ENCODE results near the gene FAM193A.
"Not testable (repeated sequence)": the region's sequence is repeated elsewhere in the genome, so short reads cannot be mapped to it uniquely, and the experiment has no call there.

FAM193A gene

DNA sequence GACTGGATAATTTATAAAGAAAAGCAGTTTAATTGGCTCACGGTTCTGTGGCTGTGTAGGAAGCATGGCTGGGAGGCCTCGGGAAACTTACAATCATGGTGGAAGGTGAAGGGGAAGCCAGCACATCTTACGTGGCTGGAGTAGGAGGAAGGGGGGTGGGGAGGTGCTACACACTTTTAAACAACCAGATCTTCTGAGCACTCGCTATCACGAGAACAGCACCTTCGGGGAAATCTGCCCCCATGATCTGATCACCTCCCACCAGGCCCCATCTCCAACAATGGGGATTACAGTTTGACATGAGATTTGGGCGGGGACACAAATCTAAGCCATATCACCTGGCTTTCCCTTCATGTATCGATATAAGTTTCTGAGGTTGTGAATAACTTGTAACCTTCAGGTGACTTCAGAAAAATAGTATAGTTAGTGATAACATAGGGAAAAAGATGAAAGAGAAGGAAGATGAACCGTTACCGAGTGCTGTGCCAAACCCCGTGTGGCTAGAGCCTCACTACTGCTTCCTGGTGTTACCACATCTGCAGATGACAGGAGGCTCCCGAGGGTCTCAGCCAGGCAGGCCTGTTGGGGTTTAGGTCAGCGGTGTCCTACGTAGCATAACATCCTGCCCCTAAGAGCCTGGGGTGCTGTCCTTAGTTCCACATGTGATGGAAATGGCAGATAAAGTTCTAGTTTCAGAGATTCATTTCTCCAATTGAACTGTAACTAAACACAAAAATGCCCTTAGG, 116.1 kb downstream of the FAM193A start:
- no peak for DNase-seq (ENCODE audit: low spot score)

DNA sequence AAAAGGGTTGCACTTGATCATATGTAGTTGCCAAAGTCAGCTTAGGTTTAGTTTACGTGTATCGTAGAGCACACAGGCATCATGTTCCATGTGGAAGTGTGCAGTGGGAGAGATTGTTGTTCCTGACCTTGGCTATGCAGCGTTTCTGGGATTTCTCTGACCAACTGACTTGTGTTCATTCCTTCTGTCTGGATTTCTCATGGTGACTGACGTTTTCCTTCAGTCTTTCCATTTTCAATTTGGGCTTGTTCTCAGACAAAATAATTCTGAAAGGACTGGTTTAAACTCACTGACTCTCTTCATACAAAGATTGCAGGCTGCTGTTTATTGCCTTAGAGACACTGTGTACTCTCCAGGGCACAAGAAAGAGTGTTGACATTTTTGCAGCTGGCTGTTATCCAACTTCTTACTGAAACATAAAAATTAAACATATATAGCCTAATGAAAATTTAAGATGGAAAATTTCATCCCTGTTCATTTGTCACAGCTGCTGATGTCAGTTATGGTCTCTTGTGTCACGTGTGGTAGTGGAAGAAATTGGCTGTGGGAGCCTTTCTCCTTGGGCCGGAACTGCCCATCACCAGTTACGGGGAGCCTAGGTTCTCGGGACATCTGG, 124.3 kb downstream of the FAM193A start:
- no peak for DNase-seq (ENCODE audit: low spot score)

DNA sequence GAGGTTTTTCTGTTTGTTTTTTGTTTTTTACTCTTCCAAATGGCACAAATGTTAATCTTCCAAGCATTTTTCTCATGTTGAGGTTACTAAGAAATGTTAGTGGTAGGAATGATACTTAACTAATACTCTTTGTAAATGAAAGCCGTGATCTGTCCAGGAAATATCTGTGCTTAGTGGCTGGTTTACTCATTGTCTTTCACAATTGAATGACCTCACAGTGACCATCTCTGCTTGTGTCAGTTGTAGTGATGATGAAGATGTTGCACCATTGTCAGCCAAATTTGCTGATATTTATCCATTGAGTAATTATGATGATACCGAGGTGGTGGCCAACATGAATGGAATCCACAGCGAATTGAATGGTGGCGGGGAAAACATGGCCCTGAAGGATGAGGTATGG, 126.2 kb downstream of the FAM193A start:
- peak; percentile 90 for DNase-seq (ENCODE audit: low spot score)

DNA sequence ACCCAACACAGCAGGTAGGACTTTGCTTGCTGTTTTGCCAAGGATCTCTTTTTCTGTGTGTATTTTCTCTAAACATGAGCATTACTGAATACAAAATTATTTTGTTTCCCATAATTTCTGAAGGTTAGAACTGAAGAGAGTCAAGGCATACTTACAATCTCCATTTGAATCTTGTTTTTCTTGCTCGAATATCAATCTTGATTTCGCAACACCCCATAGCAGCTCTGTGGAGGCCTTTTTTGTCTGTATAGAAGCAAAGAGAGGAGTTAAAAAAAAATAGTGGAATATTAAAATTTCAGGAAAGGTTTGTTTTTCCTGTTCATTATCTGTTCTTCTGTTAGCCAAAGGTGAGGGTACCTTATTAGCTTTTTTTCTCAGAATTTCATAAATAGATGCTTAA, 126.8 kb downstream of the FAM193A start:
- no peak for DNase-seq (ENCODE audit: low spot score)

DNA sequence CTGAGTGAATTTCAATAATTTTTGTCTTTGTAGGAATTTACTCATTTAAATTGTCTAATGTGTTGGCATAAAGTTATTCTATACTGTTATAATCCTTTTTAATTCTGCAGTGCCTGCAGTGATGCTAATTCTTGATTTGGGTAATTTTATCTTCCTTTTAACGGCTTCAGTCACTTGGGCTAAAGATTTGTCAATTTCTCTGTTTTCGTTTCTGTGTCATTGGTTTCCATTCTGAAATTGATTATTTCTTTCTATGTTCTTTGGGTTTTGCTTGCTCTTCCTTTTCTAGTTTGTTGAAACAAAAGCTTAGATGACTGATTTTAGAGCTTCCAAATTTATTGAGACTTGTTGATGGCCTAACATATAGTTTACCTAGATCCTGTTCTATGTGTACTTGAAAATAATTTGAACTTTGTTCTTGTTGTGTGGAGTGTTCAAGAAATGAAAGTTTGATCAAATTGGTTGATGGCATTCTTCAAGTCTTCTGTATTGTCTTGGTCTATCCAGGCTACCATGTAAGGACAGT, 130.3 kb downstream of the FAM193A start:
- no peak for DNase-seq (ENCODE audit: low spot score)

DNA sequence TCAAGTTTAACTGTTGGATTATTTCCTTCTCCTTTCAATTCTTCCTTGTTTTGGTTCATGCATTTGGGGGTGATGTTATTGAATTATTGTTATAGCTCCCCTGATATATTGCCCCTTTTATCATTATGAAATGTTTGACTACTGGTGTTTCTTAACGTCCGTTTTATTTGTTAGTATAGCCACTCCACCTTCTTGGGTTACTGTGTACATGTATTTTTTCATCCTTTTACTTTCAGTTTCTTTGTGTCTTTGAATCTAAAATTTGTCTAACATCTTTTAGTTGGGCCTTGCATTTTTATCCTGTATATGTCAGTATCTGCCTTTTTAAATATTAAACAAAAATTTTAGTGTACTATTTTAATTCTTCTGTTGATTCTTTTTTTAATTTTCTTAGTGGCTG, 131.0 kb downstream of the FAM193A start:
- DNase-seq (ENCODE audit: low spot score) = no peak

DNA sequence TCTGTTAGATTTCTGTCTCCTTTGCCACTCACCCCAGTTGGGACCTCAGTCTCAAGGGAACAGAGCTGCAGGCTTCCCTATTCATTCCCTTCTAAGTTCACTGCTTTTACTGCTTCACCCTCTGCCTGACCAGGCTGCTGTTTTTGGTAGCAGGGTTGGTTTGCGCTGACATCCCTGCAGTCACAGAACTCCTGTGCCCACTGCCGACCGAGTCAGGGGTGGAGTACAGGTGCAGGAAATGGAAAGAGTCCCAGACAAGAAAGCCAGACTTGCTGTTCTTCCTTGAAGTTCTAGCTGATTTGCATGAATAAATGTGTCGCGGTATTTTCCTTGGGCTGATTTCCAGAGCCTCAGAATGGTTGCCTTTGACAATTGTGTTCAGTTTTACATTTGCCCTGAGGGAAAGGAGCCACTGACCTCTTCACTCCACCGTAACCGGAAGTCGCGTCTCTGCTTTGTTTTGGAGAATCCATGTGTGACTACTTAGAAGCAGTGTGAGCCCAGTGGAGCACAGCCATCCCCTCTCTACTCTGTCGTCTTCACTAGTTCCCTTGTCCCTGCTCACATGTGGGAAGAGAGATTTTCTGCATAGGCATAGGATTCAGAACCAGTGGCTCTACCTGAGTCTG, 134.9 kb downstream of the FAM193A start:
- no peak for DNase-seq (ENCODE audit: low spot score)

DNA sequence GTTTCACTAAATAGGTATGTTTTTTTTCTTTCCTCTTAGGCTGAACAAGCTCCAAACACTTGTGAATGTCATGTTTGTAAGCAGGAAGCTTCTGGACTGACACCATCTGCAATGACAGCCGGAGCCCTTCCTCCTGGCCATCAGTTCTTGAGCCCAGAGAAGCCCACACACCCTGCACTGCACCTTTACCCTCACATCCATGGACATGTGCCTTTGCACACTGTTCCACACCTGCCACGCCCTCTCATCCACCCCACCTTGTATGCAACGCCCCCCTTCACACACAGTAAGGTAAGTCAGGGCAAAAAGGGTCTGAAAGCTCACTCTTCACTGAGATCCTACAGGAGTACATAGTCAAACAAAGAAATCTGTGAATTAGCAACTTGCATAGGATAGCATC, 135.6 kb downstream of the FAM193A start:
- DNase-seq (ENCODE audit: low spot score) = no peak

DNA sequence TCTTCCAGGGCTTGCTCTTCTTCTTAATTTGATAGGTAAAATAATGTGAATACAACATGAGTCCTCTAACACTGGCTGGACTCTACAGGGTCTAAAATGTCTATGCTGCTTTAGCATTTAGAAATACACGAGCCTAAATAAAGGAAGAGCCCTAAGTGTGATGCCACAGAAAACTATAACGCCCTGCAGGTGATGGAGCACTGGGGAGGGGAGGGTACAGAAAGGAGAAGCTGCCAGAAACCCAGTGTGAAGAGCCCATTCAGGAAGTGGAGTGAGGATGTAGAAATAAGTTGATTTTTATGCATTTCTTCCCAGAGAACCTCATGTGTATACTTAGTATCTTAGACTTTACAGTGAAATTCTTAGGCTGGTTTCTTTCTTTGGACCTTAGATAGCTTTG, 136.3 kb downstream of the FAM193A start:
- no peak for DNase-seq (ENCODE audit: low spot score)

DNA sequence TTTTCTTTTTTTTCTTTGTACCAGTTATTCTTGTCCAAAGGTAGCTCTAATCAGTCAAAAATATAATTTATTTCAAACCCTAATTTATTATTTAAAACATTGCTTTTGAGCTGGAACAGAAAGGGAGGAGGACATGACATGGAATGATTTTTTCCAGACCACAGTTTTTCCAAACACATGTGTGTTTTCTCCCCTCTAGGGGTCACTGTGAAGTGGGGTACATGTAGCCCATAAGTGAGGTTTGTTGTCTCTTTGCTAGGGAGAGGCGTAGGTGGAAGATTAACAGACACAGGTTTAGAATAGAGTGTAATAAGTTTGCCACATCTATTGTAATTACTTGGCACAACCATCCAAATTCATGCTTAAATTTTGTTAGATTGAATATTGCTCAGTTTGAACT, 136.7 kb downstream of the FAM193A start:
- no peak for DNase-seq (ENCODE audit: low spot score)

DNA sequence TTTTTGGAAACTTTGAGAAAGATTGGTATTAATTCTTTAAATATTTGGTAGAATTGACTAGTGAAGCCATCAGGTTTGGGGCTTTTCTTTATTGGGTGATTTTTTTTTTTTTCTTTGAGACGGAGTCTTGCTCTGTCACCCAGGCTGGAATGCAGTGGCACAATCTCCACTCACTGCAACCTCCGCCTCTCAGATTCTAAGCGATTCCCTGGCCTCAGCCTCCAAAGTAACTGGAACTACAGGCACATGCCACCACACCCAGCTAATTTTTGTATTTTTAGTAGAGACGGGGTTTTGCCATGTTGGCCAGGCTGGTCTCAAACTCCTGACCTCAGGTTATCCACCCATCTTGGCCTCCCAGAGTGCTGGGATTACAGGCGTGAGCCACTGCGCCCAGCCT, 143.3 kb downstream of the FAM193A start:
- DNase-seq (ENCODE audit: low spot score) = not testable (repeated sequence)

DNA sequence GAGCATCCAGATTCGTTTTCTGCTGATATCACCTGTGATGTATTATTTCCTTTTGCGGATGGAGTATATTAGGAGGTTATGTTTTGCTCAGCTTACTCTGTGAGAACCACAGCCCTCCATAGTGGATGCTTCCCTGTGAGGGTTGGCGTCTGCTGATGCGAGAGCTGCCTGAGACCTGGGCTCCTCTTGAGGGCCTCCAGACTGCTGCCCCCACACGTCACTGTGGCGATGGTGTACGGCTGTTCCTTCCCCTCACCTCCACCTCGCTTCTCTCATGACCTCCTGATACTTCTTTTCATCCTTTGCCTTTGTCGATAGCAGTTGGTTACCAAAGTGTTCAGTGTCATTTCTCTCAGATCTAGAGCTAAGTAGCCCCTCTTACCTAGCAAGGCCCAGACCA, 148.0 kb downstream of the FAM193A start:
- DNase-seq (ENCODE audit: low spot score) = no peak

DNA sequence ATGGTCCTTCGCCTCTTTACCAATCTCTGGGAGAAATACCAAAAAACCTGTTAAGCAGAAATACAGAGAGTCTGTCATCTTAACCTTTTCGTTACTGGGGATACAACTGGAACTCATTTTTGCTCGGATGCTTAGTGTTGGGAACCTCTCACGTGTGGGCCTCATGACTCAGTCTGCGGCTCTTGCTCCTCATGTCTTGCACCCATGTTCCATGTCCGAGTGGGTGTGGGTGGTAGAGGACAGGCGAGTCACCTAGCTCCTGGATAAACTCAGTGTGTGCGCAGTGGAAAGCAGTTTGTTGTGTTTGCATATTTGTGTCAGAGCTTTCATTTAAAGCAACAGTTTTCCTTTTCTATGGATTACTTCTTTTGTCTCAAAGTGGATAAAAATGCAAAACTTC, 149.1 kb downstream of the FAM193A start:
- no peak for DNase-seq (ENCODE audit: low spot score)

DNA sequence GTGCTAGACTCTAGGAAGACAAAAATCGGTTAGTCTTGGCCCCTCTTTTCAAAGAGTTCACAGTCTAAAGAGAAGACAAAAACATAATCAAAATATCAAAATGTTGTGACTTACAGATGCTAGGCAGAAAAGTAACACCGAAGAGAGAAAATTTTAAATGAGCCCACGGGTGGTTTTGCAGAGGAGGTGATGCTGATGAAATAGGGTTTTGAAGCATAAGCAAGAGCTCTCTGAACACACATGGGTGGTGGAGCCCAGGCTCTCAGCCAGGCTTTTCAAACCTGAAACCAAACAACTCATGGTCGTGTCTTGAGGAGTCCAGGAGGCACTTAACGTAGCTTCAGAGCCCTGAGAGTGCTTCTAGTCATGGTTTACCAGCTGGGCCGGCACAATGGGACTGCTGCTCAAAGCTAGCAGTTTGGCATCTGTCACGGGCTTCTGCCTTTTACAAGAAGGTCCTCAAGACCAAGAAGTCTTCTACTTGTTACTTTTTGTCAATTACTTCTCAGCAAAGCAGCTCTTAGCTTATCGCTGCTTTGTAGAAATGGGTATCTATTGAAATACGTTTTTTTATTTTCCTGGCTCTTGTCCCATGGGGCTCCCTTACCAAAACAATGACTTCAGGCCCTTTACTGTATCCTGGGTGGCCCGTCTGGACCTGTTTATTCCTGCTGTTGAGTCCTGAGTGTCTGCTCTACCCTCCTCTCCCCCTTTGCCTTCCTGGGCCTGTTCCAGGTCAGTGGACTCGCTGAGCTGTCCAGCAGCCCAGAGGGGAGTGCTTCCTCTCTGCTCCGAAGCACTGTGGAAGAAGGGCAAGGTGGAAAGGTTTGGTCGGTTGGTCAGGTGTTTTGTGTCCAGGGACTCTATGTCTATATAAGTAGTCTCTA, 150.2 kb downstream of the FAM193A start:
- no peak for DNase-seq (ENCODE audit: low spot score)

DNA sequence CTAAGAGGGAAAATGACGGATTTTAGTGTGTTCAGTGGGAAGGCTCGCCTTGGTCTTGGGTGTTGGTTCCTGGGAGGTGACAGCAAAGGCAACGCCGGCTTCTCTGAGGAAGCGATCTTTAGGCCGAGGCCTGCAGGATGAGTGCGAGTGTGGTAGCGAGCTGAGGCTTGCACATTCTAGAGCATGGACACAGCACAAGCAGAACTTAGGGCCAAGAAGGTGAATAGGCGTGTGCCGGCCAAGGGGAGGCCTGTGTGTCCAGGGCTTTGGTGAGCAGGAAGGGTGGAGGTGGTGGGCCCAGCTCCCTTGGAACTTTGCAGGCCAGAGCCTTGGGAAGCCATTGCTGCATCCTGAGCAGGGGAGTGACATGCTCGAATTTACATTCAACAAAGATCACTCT, 151.8 kb downstream of the FAM193A start:
- DNase-seq (ENCODE audit: low spot score) = no peak

DNA sequence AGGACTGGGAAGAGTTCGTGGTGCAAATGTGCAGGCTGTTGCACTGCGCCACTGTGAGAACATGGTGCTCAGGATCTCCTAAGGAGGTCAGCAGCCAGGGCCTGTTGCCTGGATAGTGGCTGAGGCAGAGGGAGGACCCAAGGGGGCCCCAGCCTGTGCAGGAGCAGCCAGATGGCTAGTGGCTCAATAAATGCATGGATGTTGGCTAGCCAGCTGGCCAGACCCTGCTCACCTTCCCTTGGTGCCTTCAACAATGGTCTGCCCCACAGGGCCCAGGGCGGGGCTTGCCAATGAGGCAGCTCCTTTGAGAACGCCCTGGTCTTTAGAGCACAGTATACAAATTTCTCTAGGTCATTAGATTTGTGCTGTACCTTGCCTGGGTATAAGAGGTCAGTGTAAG, 152.2 kb downstream of the FAM193A start:
- DNase-seq (ENCODE audit: low spot score) = no peak

DNA sequence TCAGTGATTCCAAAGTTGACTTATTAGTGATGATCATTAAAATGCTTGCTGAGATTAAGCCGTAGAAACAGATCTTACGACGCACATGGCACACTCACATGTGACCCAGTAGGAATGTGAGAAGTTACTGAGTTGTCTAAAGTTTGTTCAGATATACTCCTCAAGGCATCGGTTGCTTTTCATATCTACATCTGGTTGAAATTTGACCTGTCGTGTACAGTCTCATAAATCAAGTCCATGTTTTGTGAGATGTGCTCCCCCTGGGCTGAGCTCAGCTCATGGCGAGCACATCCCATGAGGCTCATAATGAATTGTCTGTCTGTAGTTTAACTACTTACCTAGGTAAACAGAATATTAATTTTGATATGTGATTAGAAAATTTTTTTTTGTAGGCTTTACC, 152.7 kb downstream of the FAM193A start:
- DNase-seq (ENCODE audit: low spot score) = no peak

DNA sequence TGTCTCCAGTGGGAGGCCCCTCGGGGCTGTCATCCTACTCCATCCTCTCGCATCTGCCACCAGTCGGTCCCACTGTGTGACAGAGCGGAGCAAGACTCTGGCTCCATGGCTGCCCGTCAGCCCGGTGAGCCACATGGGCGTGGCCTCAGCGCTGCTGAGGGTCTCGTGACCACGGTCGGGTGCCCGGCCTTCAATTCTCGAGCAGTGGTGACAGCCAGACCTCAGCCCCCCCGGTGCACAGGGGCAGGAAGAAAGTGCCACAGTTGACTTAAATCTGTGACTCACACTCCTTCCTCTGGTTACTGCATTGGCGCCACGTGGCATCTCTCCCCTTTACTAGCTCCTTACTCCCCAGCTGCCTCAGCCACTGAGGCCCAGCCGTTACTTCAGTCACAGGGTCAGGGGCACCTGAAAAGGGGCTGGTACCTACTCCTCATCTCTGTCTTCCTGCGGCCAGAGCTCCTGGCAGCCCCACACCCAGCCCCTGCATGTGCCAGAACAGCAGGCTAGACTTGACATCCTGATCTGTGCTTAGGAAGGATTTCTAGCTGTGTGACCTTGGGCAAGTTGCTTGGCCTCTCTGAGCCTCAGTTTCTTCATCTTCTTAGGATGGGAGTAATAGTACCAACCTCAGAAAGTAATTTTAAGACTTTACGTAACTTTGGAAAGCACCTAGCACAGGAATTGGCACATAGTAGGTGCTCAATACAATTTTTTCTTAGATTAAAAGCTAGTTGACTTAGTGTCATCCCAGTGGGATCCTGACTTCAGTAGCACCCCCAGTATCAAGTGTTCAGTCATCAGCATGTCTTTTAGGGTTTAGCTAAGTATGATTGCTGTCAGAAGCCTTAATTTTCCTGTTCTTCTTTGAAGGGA, 153.6 kb downstream of the FAM193A start:
- no peak for DNase-seq (ENCODE audit: low spot score)

DNA sequence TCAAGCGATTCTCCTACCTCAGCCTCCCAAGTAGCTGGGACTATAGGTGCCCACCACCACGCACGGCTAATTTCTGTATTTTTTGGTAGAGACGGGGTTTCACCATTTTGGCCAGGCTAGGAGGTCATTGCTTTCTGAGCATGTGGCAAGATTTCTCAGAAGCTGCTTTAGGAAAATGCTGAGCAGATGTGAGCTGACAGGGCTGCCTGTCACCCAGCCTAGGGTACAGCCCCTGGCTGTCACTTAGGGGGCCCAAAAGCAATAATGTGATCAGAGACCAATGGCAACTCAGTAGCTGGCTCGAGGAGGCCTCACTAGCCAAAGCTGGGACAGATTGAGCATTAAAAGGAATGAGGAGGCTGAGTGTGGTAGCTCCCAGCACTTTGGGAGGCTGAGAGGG, 154.9 kb downstream of the FAM193A start:
- no peak for DNase-seq (ENCODE audit: low spot score)

DNA sequence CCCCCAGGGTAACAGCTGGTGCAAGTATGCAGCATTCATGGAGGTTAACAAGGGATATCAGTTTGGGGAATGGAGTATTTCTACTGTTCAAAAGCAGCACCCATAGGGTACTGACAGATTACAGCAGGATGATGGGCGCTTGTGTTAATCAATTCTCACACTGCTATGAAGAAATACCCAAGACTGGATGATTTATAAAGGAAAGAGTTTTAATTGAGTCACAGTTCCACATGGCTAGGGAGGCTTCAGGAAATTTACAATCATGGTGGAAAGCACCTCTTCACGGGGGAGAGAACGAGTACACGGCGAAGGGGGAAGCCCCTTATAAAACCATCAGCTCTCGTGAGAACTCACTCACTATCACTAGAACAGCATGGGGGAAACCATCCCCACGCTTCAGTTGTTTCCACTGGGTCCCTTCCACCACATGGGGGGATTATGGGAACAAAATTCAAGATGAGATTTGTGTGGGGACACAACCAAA, 155.5 kb downstream of the FAM193A start:
- DNase-seq (ENCODE audit: low spot score) = no peak

DNA sequence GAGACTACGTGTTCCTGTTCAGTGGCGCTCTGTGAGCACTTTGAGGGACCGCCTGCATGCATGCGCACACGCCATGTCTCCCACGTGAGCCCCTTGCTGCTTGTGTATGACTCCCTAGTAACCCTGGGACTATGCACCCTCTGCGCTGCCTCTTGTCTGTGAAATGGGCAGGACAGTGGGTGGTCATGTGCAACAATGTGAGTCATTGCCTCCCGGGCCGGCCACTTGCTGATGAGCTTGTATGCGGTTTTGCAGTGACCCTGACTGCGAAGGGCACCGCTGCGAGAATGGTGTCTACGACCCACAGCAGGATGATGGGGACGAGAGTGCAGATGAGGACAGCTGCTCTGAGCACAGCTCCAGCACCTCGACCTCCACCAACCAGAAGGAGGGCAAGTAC, 158.2 kb downstream of the FAM193A start:
- DNase-seq (ENCODE audit: low spot score) = no peak
